ENCODE results near the gene TOMM20.

TOMM20 gene

GRCh38 chr1:235127732-235128455, 743 bp downstream of the TOMM20 start:
- H3K36me3 ChIP-seq (ENCODE audit: control insufficient read depth in 2 of 2, insufficient read depth in 1 of 2, low read length in 2 of 2) = peaks cover 38 to 57% of the 10 kb centered on the region in 2 experiments
- POLR2A ChIA-PET = interaction anchor here (0.5 to 2.6 kb wide), 13 partner anchors 8 to 377 kb away, joined by 3 to 19 read pairs (median 5); partner anchors contain the start of genes B3GALNT2 and RBM34
- CTCF ChIA-PET = interaction anchor here (0.6 to 1.2 kb wide), 5 partner anchors 21 to 628 kb away, joined by 3 to 4 read pairs (median 3); no protein-coding TSS in a partner anchor
- H3K27ac ChIP-seq (ENCODE audit: extremely low read depth, low read depth, low read length) = peak overlapping the region; percentile 91
- H3K4me1 ChIP-seq (ENCODE audit: control insufficient read depth, insufficient read depth, low read length) = peaks cover 6% of the 10 kb centered on the region
- H3K4me3 ChIP-seq (ENCODE audit: low read depth, low read length) = peak overlapping the region; percentile 59
- no peaks in the 10 kb centered on the region for H3K9me3 ChIP-seq (ENCODE audit: control insufficient read depth, insufficient read depth, low read depth, low read length)
- no peak for TF ChIP-seq ZNF580 (tag by site-specific recombination; IDR thresholded peaks at IDR 0.05)
- no peak for TF ChIP-seq MZF1 (tag by site-specific recombination; IDR thresholded peaks at IDR 0.05; ENCODE audit: borderline replicate concordance)
- no peak for TF ChIP-seq ZNF768 (tag by site-specific recombination; IDR thresholded peaks at IDR 0.05)
- TF ChIP-seq WT1 (tag by site-specific recombination; IDR thresholded peaks at IDR 0.05) = no peak
- peak; percentile 8; the same call in 1 of the 2 replicates for TF ChIP-seq ZNF121 (tag by site-specific recombination; IDR thresholded peaks at IDR 0.05)
- TF ChIP-seq ZSCAN5A (tag by site-specific recombination; IDR thresholded peaks at IDR 0.05) = no peak
- TF ChIP-seq GFI1B (tag by site-specific recombination; IDR thresholded peaks at IDR 0.05) = peak; percentile 37; the same call in 1 of the 2 replicates
- TF ChIP-seq ZNF391 (tag by site-specific recombination; IDR thresholded peaks at IDR 0.05; ENCODE audit: borderline replicate concordance, low read depth) = peak; percentile 62; the same call in 1 of the 2 replicates
- TF ChIP-seq ZNF292 (tag by site-specific recombination; IDR thresholded peaks at IDR 0.05; ENCODE audit: borderline replicate concordance, low read depth) = no peak
- 0 out of 2 replicates have a peak, but pooled peaks have one; percentile 11 for TF ChIP-seq ZNF138 (tag by site-specific recombination; IDR thresholded peaks at IDR 0.05; ENCODE audit: borderline replicate concordance)
- no peak for TF ChIP-seq ZNF677 (tag by site-specific recombination; IDR thresholded peaks at IDR 0.05)
- peak; percentile 86 for TF ChIP-seq ZNF362 (tag by site-specific recombination; IDR thresholded peaks at IDR 0.05)
- no peak for TF ChIP-seq TCF7L2 (IDR thresholded peaks at IDR 0.05; ENCODE audit: borderline replicate concordance, low read depth, low read length)
- TF ChIP-seq SCRT1 (tag by site-specific recombination; IDR thresholded peaks at IDR 0.05; ENCODE audit: borderline replicate concordance) = 0 out of 2 replicates have a peak, but pooled peaks have one; percentile 11
- TF ChIP-seq ZNF792 (tag by site-specific recombination; IDR thresholded peaks at IDR 0.05) = 0 out of 2 replicates have a peak, but pooled peaks have one; percentile 33

GRCh38 chr1:235127203-235127602, 1.4 kb downstream of the TOMM20 start:
- ChIA-PET CTCF (interaction anchor here (0.6 to 3.2 kb wide), 8 partner anchors 20 to 640 kb away, joined by 3 to 13 read pairs (median 4); no protein-coding TSS in a partner anchor), POLR2A (interaction anchor here (0.5 to 1.8 kb wide), 9 partner anchors 9 to 378 kb away, joined by 3 to 10 read pairs (median 3); partner anchors contain the start of genes B3GALNT2 and RBM34)
- TF ChIP-seq ZNF398 (tag by site-specific recombination; IDR thresholded peaks at IDR 0.05) = no peak
- TF ChIP-seq ZNF521 (tag by site-specific recombination; IDR thresholded peaks at IDR 0.05) = no peak
- peak; percentile 35; the same call in 1 of the 2 replicates for TF ChIP-seq ZBTB17 (tag by site-specific recombination; IDR thresholded peaks at IDR 0.05)
- TF ChIP-seq ZNF530 (tag by site-specific recombination; IDR thresholded peaks at IDR 0.05; ENCODE audit: low read depth) = no peak
- no peak for TF ChIP-seq ZNF350 (tag by site-specific recombination; IDR thresholded peaks at IDR 0.05)
- no peak for TF ChIP-seq ZNF433 (tag by site-specific recombination; IDR thresholded peaks at IDR 0.05; ENCODE audit: low read depth)
- no peak for TF ChIP-seq OSR2 (tag by site-specific recombination; IDR thresholded peaks at IDR 0.05)
- TF ChIP-seq ZNF266 (tag by site-specific recombination; IDR thresholded peaks at IDR 0.05; ENCODE audit: low read depth) = no peak
- TF ChIP-seq SCRT2 (tag by site-specific recombination; IDR thresholded peaks at IDR 0.05) = peak; percentile 32; the same call in 1 of the 2 replicates
- TF ChIP-seq ZEB2 (tag by site-specific recombination; IDR thresholded peaks at IDR 0.05) = 0 out of 2 replicates have a peak, but pooled peaks have one; percentile 17
- TF ChIP-seq ZNF292 (tag by site-specific recombination; IDR thresholded peaks at IDR 0.05; ENCODE audit: borderline replicate concordance, low read depth) = 0 out of 2 replicates have a peak, but pooled peaks have one; percentile 9
- no peak for TF ChIP-seq ZNF621 (tag by site-specific recombination; IDR thresholded peaks at IDR 0.05)
- TF ChIP-seq ZNF664 (tag by site-specific recombination; IDR thresholded peaks at IDR 0.05) = 0 out of 2 replicates have a peak, but pooled peaks have one; percentile 28
- TF ChIP-seq ZNF548 (tag by site-specific recombination; IDR thresholded peaks at IDR 0.05) = no peak
- H3K4me3 ChIP-seq (ENCODE audit: low read depth, low read length) = peak overlapping the region; percentile 59
- H3K27ac ChIP-seq (ENCODE audit: extremely low read depth, low read depth, low read length) = no peak overlapping the region
- H3K9me3 ChIP-seq (ENCODE audit: control insufficient read depth, insufficient read depth, low read depth, low read length) = no peaks in the 10 kb centered on the region
- H3K36me3 ChIP-seq (ENCODE audit: control insufficient read depth in 2 of 2, insufficient read depth in 1 of 2, low read length in 2 of 2) = peaks cover 35 to 57% of the 10 kb centered on the region in 2 experiments
- peaks cover 6% of the 10 kb centered on the region for H3K4me1 ChIP-seq (ENCODE audit: control insufficient read depth, insufficient read depth, low read length)
